C4-2B (cell line): Measurements from ENCODE around the gene RHCE.

ENCODE experiments used
- ZFX ChIP-seq: fragments of 450-650 bp; IDR thresholded peaks from 2 replicates; pipeline ENCODE4 v1.6.1; 2017
- TF ChIP-seq, protein P1 (sequence below): fragments of 450-650 bp; conservative IDR thresholded peaks from 2 replicates; pipeline ENCODE4 v1.5.1; 2017; ENCODE audit warnings: mild to moderate bottlenecking

GRCh38 chr1:25456502-25456901, 35.9 kb upstream of the RHCE start:
- TF ChIP-seq, protein P1, sequence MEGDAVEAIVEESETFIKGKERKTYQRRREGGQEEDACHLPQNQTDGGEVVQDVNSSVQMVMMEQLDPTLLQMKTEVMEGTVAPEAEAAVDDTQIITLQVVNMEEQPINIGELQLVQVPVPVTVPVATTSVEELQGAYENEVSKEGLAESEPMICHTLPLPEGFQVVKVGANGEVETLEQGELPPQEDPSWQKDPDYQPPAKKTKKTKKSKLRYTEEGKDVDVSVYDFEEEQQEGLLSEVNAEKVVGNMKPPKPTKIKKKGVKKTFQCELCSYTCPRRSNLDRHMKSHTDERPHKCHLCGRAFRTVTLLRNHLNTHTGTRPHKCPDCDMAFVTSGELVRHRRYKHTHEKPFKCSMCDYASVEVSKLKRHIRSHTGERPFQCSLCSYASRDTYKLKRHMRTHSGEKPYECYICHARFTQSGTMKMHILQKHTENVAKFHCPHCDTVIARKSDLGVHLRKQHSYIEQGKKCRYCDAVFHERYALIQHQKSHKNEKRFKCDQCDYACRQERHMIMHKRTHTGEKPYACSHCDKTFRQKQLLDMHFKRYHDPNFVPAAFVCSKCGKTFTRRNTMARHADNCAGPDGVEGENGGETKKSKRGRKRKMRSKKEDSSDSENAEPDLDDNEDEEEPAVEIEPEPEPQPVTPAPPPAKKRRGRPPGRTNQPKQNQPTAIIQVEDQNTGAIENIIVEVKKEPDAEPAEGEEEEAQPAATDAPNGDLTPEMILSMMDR: no peak
- no peak for TF ChIP-seq ZFX
